DOHH2 (cell line): ENCODE measurements around the gene R3HDM4.

Experiments used
- H3F3A ChIP-seq: fragments of 200-600 bp; sonication (generic), shearing (Covaris generic); 2 replicates; pipeline ENCODE4 v1.6.0; 2016; ENCODE audit warnings: antibody characterized with exemption, mild to moderate bottlenecking; ENCODE audit not compliant: control insufficient read depth, insufficient read depth
- H3K27ac ChIP-seq: fragments of 200-600 bp; sonication (generic); 2 replicates; pipeline ENCODE4 v1.5.1; 2014; ENCODE audit warnings: low read depth, mild to moderate bottlenecking, low read length, moderate library complexity
- H3K27me3 ChIP-seq: fragments of 200-600 bp; sonication (generic); 2 replicates; pipeline ENCODE4 v1.6.1; 2014; ENCODE audit warnings: mild to moderate bottlenecking, low read length, mixed read lengths; ENCODE audit not compliant: control insufficient read depth
- H3K36me3 ChIP-seq: fragments of 200-600 bp; sonication (generic); 2 replicates; pipeline ENCODE4 v1.6.1; 2014; ENCODE audit warnings: mild to moderate bottlenecking, low read length, moderate library complexity, mixed read lengths; ENCODE audit not compliant: control insufficient read depth
- H3K4me1 ChIP-seq: fragments of 200-600 bp; sonication (generic); 2 replicates; pipeline ENCODE4 v1.6.1; 2014; ENCODE audit warnings: mild to moderate bottlenecking, low read length, mixed read lengths; ENCODE audit not compliant: control insufficient read depth
- H3K4me2 ChIP-seq: fragments of 200-600 bp; sonication (generic); 2 replicates; pipeline ENCODE4 v1.6.0; 2014; ENCODE audit warnings: mild to moderate bottlenecking, low read length, moderate library complexity
- H3K4me3 ChIP-seq: fragments of 200-600 bp; sonication (generic); 2 replicates; pipeline ENCODE4 v1.5.1; 2014; ENCODE audit warnings: mild to moderate bottlenecking, low read length, mixed read lengths
- H3K79me2 ChIP-seq: fragments of 200-600 bp; sonication (generic); 2 replicates; pipeline ENCODE4 v1.6.1; 2014; ENCODE audit warnings: mild to moderate bottlenecking, low read length, mixed read lengths; ENCODE audit not compliant: control insufficient read depth
- H3K9me2 ChIP-seq: fragments of 200-600 bp; sonication (generic); replicated peaks from 2 replicates; pipeline ENCODE4 v1.6.1; 2014; ENCODE audit warnings: mild to moderate bottlenecking, low read length, mixed read lengths; ENCODE audit not compliant: control insufficient read depth
- H3K9me3 ChIP-seq: fragments of 200-600 bp; sonication (generic); 2 replicates; pipeline ENCODE4 v1.6.1; 2014; ENCODE audit warnings: antibody characterized with exemption, low read length, mixed read lengths; ENCODE audit not compliant: control insufficient read depth, insufficient read depth
- H4K20me1 ChIP-seq: fragments of 200-600 bp; sonication (generic); 2 replicates; pipeline ENCODE4 v1.6.0; 2014; ENCODE audit warnings: low read depth, mild to moderate bottlenecking, antibody characterized with exemption, low read length, moderate library complexity; ENCODE audit not compliant: control insufficient read depth, insufficient read depth
- EZH2phosphoT487 ChIP-seq: fragments of 200-600 bp; sonication (generic); IDR thresholded peaks from 2 replicates; pipeline ENCODE4 v1.6.1; 2017; ENCODE audit warnings: borderline replicate concordance, mild to moderate bottlenecking, antibody characterized with exemption, low read length, moderate library complexity, mixed read lengths
- TF ChIP-seq, protein P1 (sequence below): fragments of 200-600 bp; sonication (generic); IDR thresholded peaks from one replicate; pipeline ENCODE4 v1.5.1; 2014; ENCODE audit warnings: antibody characterized with exemption, mild to moderate bottlenecking, low read depth, low read length; ENCODE audit not compliant: poor library complexity, severe bottlenecking

R3HDM4 gene

GRCh38 chr19:848386-848921 is 64.6 kb downstream of the R3HDM4 start:
- no peak overlapping the region for H3K4me2 ChIP-seq
- no peak for TF ChIP-seq EZH2phosphoT487
- TF ChIP-seq, protein P1, sequence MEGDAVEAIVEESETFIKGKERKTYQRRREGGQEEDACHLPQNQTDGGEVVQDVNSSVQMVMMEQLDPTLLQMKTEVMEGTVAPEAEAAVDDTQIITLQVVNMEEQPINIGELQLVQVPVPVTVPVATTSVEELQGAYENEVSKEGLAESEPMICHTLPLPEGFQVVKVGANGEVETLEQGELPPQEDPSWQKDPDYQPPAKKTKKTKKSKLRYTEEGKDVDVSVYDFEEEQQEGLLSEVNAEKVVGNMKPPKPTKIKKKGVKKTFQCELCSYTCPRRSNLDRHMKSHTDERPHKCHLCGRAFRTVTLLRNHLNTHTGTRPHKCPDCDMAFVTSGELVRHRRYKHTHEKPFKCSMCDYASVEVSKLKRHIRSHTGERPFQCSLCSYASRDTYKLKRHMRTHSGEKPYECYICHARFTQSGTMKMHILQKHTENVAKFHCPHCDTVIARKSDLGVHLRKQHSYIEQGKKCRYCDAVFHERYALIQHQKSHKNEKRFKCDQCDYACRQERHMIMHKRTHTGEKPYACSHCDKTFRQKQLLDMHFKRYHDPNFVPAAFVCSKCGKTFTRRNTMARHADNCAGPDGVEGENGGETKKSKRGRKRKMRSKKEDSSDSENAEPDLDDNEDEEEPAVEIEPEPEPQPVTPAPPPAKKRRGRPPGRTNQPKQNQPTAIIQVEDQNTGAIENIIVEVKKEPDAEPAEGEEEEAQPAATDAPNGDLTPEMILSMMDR: no peak
- no peak overlapping the region for H3K27ac ChIP-seq
- peaks cover 15% of the 10 kb centered on the region for H3K4me1 ChIP-seq
- H3K4me3 ChIP-seq: no peak overlapping the region
- H3K36me3 ChIP-seq: no peaks in the 10 kb centered on the region
- no peaks in the 10 kb centered on the region for H3K9me3 ChIP-seq
- H3K27me3 ChIP-seq: peaks cover 12% of the 10 kb centered on the region
- H3K9me2 ChIP-seq: no peaks in the 10 kb centered on the region
- no peaks in the 10 kb centered on the region for H3K79me2 ChIP-seq
- no peaks in the 10 kb centered on the region for H3F3A ChIP-seq
- H4K20me1 ChIP-seq: no peaks in the 10 kb centered on the region
